Activated naive CD4-positive, alpha-beta T cell treated with anti-CD3 and anti-CD28 coated beads, Interleukin-2, amount 10 ng/mL, durations not matched to agents 7 days and 5 days (primary cell): Measurements from ENCODE around the gene BAD.
A peak's percentile ranks its signal among the peaks of the same experiment; 100 is the strongest.

Experiments
- CTCF ChIA-PET: fragments of 350-600 bp; sonication (Branson Sonifier 250); formaldehyde crosslinking; loops from one replicate; lab custom pipeline; 2021; ENCODE audit warnings: antibody characterized with exemption; lab: Charles Lee
- DNase-seq: peaks from one replicate; pipeline ENCODE4 v3.0.0-alpha.2; 2020
- H3K27ac Mint-ChIP-seq: one replicate; pipeline ENCODE4 v1.8.0; 2021; ENCODE audit warnings: mild to moderate bottlenecking, moderate library complexity, mixed read lengths
- H3K27me3 Mint-ChIP-seq: one replicate; pipeline ENCODE4 v1.8.0; 2021; ENCODE audit warnings: mild to moderate bottlenecking, mixed read lengths
- H3K36me3 Mint-ChIP-seq: one replicate; pipeline ENCODE4 v1.8.0; 2021; ENCODE audit warnings: mixed read lengths
- H3K4me1 Mint-ChIP-seq: one replicate; pipeline ENCODE4 v1.8.0; 2021; ENCODE audit warnings: mixed read lengths
- H3K4me3 Mint-ChIP-seq: one replicate; pipeline ENCODE4 v1.8.0; 2021; ENCODE audit warnings: mild to moderate bottlenecking, moderate library complexity, mixed read lengths
- H3K9me3 Mint-ChIP-seq: one replicate; pipeline ENCODE4 v1.8.0; 2021; ENCODE audit warnings: mixed read lengths

Gene BAD

GRCh38 chr11:64240435-64241240 lies 43.8 kb downstream of the BAD start, which contains the start of gene FKBP2:
Gene FKBP2, plus strand, starts transcription at chr11:64241095. Its CDS starts 1,293 bp downstream, at chr11:64242388.
- Mint-ChIP-seq H3K4me1 (peaks cover 64% of the 10 kb centered on the region), H3K36me3 (peaks cover 32% of the 10 kb centered on the region), H3K27ac (peak within 1 kb of the TSS; percentile 93), H3K4me3 (peak within 1 kb of the TSS; percentile 90), H3K27me3 (no peaks in the 10 kb centered on the region), H3K9me3 (no peaks in the 10 kb centered on the region)
- CTCF ChIA-PET = interaction anchor here (0.8 to 1.2 kb wide), 5 partner anchors 9 to 64 kb away, joined by 3 to 7 read pairs (median 4); partner anchors contain the start of genes ESRRA, NUDT22, PLCB3 and TRPT1
- DNase-seq = peak; percentile 97

GRCh38 chr11:64239662-64240434 lies 44.6 kb downstream of the BAD start:
- no peak for DNase-seq
- H3K27me3 Mint-ChIP-seq = no peaks in the 10 kb centered on the region
- CTCF ChIA-PET = no interaction called here
- peaks cover 32% of the 10 kb centered on the region for H3K36me3 Mint-ChIP-seq
- no peaks in the 10 kb centered on the region for H3K9me3 Mint-ChIP-seq
- H3K4me3 Mint-ChIP-seq = peak overlapping the region; percentile 90
- peak overlapping the region; percentile 93 for H3K27ac Mint-ChIP-seq
- H3K4me1 Mint-ChIP-seq = peaks cover 64% of the 10 kb centered on the region

GRCh38 chr11:64238999-64239398 lies 45.5 kb downstream of the BAD start:
- Mint-ChIP-seq H3K9me3 (no peaks in the 10 kb centered on the region), H3K36me3 (peaks cover 30% of the 10 kb centered on the region), H3K27ac (peak overlapping the region; percentile 73), H3K4me3 (no peak overlapping the region), H3K27me3 (no peaks in the 10 kb centered on the region), H3K4me1 (peaks cover 58% of the 10 kb centered on the region)
- CTCF ChIA-PET = interaction anchor here (1.4 to 2.2 kb wide), 2 partner anchors 11 to 35 kb away, joined by 4 to 5 read pairs; no protein-coding TSS in a partner anchor
- no peak for DNase-seq

GRCh38 chr11:64238076-64238475 lies 46.4 kb downstream of the BAD start:
- Mint-ChIP-seq H3K27me3 (no peaks in the 10 kb centered on the region), H3K27ac (no peak overlapping the region), H3K4me3 (peak overlapping the region; percentile 21), H3K36me3 (peaks cover 24% of the 10 kb centered on the region), H3K4me1 (peaks cover 54% of the 10 kb centered on the region), H3K9me3 (no peaks in the 10 kb centered on the region)
- no peak for DNase-seq
- CTCF ChIA-PET = interaction anchor here (1.4 to 2.2 kb wide), 2 partner anchors 12 to 34 kb away, joined by 4 to 5 read pairs; no protein-coding TSS in a partner anchor

- peaks cover 24% of the 10 kb centered on the region for H3K36me3 Mint-ChIP-seq
- no peak for DNase-seq
- peak overlapping the region; percentile 52 for H3K27ac Mint-ChIP-seq
- H3K4me3 Mint-ChIP-seq = no peak overlapping the region
- H3K4me1 Mint-ChIP-seq = peaks cover 54% of the 10 kb centered on the region
- CTCF ChIA-PET = interaction anchor here (0.8 to 2.2 kb wide), 3 partner anchors 12 to 67 kb away, joined by 3 to 5 read pairs (median 4); no protein-coding TSS in a partner anchor
- no peaks in the 10 kb centered on the region for H3K27me3 Mint-ChIP-seq
- H3K9me3 Mint-ChIP-seq = no peaks in the 10 kb centered on the region
Measured at GRCh38 chr11:64237484-64237951, 46.9 kb downstream of the BAD start.

GRCh38 chr11:64235437-64236161 lies 48.9 kb downstream of the BAD start:
- Mint-ChIP-seq H3K9me3 (no peaks in the 10 kb centered on the region), H3K36me3 (peaks cover 25% of the 10 kb centered on the region), H3K4me3 (peak overlapping the region; percentile 84), H3K27ac (peak overlapping the region; percentile 62), H3K27me3 (no peaks in the 10 kb centered on the region), H3K4me1 (peaks cover 63% of the 10 kb centered on the region)
- CTCF ChIA-PET = interaction anchor here (0.8 kb wide), 1 partner anchor 9 kb away, joined by 3 read pairs; the partner anchor contains the start of gene NUDT22
- no peak for DNase-seq

- H3K4me1 Mint-ChIP-seq = peaks cover 59% of the 10 kb centered on the region
- no peaks in the 10 kb centered on the region for H3K9me3 Mint-ChIP-seq
- peaks cover 22% of the 10 kb centered on the region for H3K36me3 Mint-ChIP-seq
- H3K4me3 Mint-ChIP-seq = peak overlapping the region; percentile 84
- peak overlapping the region; percentile 62 for H3K27ac Mint-ChIP-seq
- CTCF ChIA-PET = no interaction called here
- H3K27me3 Mint-ChIP-seq = no peaks in the 10 kb centered on the region
- peak; percentile 72 for DNase-seq
Measured at GRCh38 chr11:64234647-64235379, 49.7 kb downstream of the BAD start.

- Mint-ChIP-seq H3K4me1 (peaks cover 63% of the 10 kb centered on the region), H3K9me3 (no peaks in the 10 kb centered on the region), H3K27me3 (no peaks in the 10 kb centered on the region), H3K27ac (peak within 1 kb of the TSS; percentile 62), H3K4me3 (peak within 1 kb of the TSS; percentile 84), H3K36me3 (peaks cover 26% of the 10 kb centered on the region)
- CTCF ChIA-PET = no interaction called here
- DNase-seq = peak; percentile 82
Measured at GRCh38 chr11:64233913-64234586, 50.4 kb downstream of the BAD start, which contains the start of gene VEGFB. Gene VEGFB, plus strand, starts transcription at chr11:64234584. Its CDS starts 250 bp downstream, at chr11:64234834.

GRCh38 chr11:64232967-64233315 lies 51.5 kb downstream of the BAD start:
- no peak overlapping the region for H3K27ac Mint-ChIP-seq
- H3K4me1 Mint-ChIP-seq = peaks cover 64% of the 10 kb centered on the region
- H3K27me3 Mint-ChIP-seq = no peaks in the 10 kb centered on the region
- no peak for DNase-seq
- H3K9me3 Mint-ChIP-seq = no peaks in the 10 kb centered on the region
- CTCF ChIA-PET = interaction anchor here (0.7 kb wide), 1 partner anchor 28 kb away, joined by 3 read pairs; no protein-coding TSS in a partner anchor
- peaks cover 17% of the 10 kb centered on the region for H3K36me3 Mint-ChIP-seq
- H3K4me3 Mint-ChIP-seq = peak overlapping the region; percentile 66

- Mint-ChIP-seq H3K36me3 (peaks cover 16% of the 10 kb centered on the region), H3K27me3 (no peaks in the 10 kb centered on the region), H3K4me3 (peak overlapping the region; percentile 87), H3K9me3 (no peaks in the 10 kb centered on the region), H3K27ac (peak overlapping the region; percentile 62), H3K4me1 (peaks cover 67% of the 10 kb centered on the region)
- no peak for DNase-seq
- CTCF ChIA-PET = interaction anchor here (0.6 to 0.7 kb wide), 2 partner anchors 28 to 69 kb away, joined by 3 read pairs; no protein-coding TSS in a partner anchor
Measured at GRCh38 chr11:64232182-64232966, 52.1 kb downstream of the BAD start.

GRCh38 chr11:64231546-64231945 lies 52.9 kb downstream of the BAD start:
- peak overlapping the region; percentile 62 for H3K27ac Mint-ChIP-seq
- H3K9me3 Mint-ChIP-seq = no peaks in the 10 kb centered on the region
- H3K4me3 Mint-ChIP-seq = peak overlapping the region; percentile 87
- peaks cover 10% of the 10 kb centered on the region for H3K36me3 Mint-ChIP-seq
- peaks cover 65% of the 10 kb centered on the region for H3K4me1 Mint-ChIP-seq
- H3K27me3 Mint-ChIP-seq = no peaks in the 10 kb centered on the region
- CTCF ChIA-PET = interaction anchor here (0.7 to 1.6 kb wide), 2 partner anchors 27 to 86 kb away, joined by 3 to 4 read pairs; partner anchors contain the start of gene TRMT112
- no peak for DNase-seq

GRCh38 chr11:64230985-64231365 lies 53.5 kb downstream of the BAD start:
- DNase-seq = no peak
- H3K4me1 Mint-ChIP-seq = peaks cover 65% of the 10 kb centered on the region

More at GRCh38 chr11:64230985-64231365, 53.5 kb downstream of the BAD start:
- peaks cover 10% of the 10 kb centered on the region for H3K36me3 Mint-ChIP-seq
- CTCF ChIA-PET = interaction anchor here (0.7 to 1.6 kb wide), 3 partner anchors 26 to 86 kb away, joined by 3 to 4 read pairs (median 3); partner anchors contain the start of gene TRMT112
- peak overlapping the region; percentile 91 for H3K27ac Mint-ChIP-seq
- H3K9me3 Mint-ChIP-seq = no peaks in the 10 kb centered on the region
- peak overlapping the region; percentile 87 for H3K4me3 Mint-ChIP-seq
- H3K27me3 Mint-ChIP-seq = no peaks in the 10 kb centered on the region
